Parathyroid adenoma (tissue), 2 donors: Measurements from ENCODE around the gene WRAP73.

Experiments used
- H2AFZ ChIP-seq: fragments of 300-600 bp; sonication (generic); one replicate; pipeline ENCODE4 v1.7.0; 2017; ENCODE audit warnings: antibody characterized with exemption, mild to moderate bottlenecking
- H3K27ac ChIP-seq: fragments of 300-600 bp; sonication (generic); one replicate; pipeline ENCODE4 v1.7.0; 2017
- H3K27me3 ChIP-seq: fragments of 300-600 bp; sonication (generic); one replicate; pipeline ENCODE4 v1.7.0; 2017; ENCODE audit warnings: low read length; ENCODE audit not compliant: control insufficient read depth, insufficient read depth
- H3K36me3 ChIP-seq: fragments of 300-600 bp; sonication (generic); one replicate; pipeline ENCODE4 v1.7.0; 2017; ENCODE audit warnings: low read length; ENCODE audit not compliant: control insufficient read depth, insufficient read depth
- H3K4me1 ChIP-seq: fragments of 300-600 bp; sonication (generic); one replicate; pipeline ENCODE4 v1.7.0; 2017; ENCODE audit warnings: control low read depth
- H3K4me2 ChIP-seq: fragments of 300-600 bp; sonication (generic); one replicate; pipeline ENCODE4 v1.7.0; 2017; ENCODE audit warnings: low read length
- H3K4me3 ChIP-seq: fragments of 300-600 bp; sonication (generic); one replicate; pipeline ENCODE4 v1.7.0; 2017; ENCODE audit warnings: low read depth, low read length
- H3K79me2 ChIP-seq: fragments of 300-600 bp; sonication (generic); one replicate; pipeline ENCODE4 v1.7.0; 2017; ENCODE audit warnings: control low read depth
- H3K9ac ChIP-seq: fragments of 300-600 bp; sonication (generic); one replicate; pipeline ENCODE4 v1.7.0; 2017; ENCODE audit warnings: mild to moderate bottlenecking
- H3K9me3 ChIP-seq: fragments of 300-600 bp; sonication (generic); one replicate; pipeline ENCODE4 v1.7.0; 2017; ENCODE audit warnings: low read length; ENCODE audit not compliant: control insufficient read depth
- CTCF ChIP-seq: fragments of 300-600 bp; sonication (generic); IDR thresholded peaks from one replicate; pipeline ENCODE4 v1.7.0; 2017; ENCODE audit warnings: antibody characterized with exemption, mild to moderate bottlenecking
- donor health status: primary hyperparathyroidism.

The WRAP73 gene

GRCh38 chr1:3633344-3634058 is 16.4 kb downstream of the WRAP73 start:
- Histone ChIP-seq H3K4me2 (no peak overlapping the region), H3K9ac (no peak overlapping the region), H3K36me3 (no peaks in the 10 kb centered on the region), H3K9me3 (no peaks in the 10 kb centered on the region), H3K4me3 (no peak overlapping the region), H2AFZ (no peak overlapping the region), H3K4me1 (no peaks in the 10 kb centered on the region), H3K79me2 (no peaks in the 10 kb centered on the region), H3K27ac (no peak overlapping the region), H3K27me3 (no peaks in the 10 kb centered on the region)
- no peak for TF ChIP-seq CTCF

GRCh38 chr1:3632716-3633343 is 17.1 kb downstream of the WRAP73 start:
- no peak overlapping the region for H2AFZ ChIP-seq
- no peaks in the 10 kb centered on the region for H3K79me2 ChIP-seq
- H3K9ac ChIP-seq: no peak overlapping the region
- no peaks in the 10 kb centered on the region for H3K9me3 ChIP-seq
- H3K4me1 ChIP-seq: no peaks in the 10 kb centered on the region
- H3K27ac ChIP-seq: no peak overlapping the region
- no peak for TF ChIP-seq CTCF
- no peaks in the 10 kb centered on the region for H3K36me3 ChIP-seq
- no peak overlapping the region for H3K4me2 ChIP-seq
- H3K27me3 ChIP-seq: no peaks in the 10 kb centered on the region
- H3K4me3 ChIP-seq: no peak overlapping the region

GRCh38 chr1:3632298-3632697 is 17.6 kb downstream of the WRAP73 start:
- no peak overlapping the region for H3K4me3 ChIP-seq
- H3K36me3 ChIP-seq: no peaks in the 10 kb centered on the region
- H3K27ac ChIP-seq: no peak overlapping the region
- TF ChIP-seq CTCF: no peak
- H3K79me2 ChIP-seq: no peaks in the 10 kb centered on the region
- H3K9ac ChIP-seq: no peak overlapping the region
- H2AFZ ChIP-seq: no peak overlapping the region
- no peak overlapping the region for H3K4me2 ChIP-seq
- no peaks in the 10 kb centered on the region for H3K9me3 ChIP-seq
- no peaks in the 10 kb centered on the region for H3K27me3 ChIP-seq
- no peaks in the 10 kb centered on the region for H3K4me1 ChIP-seq

- TF ChIP-seq CTCF: no peak
- H3K4me3 ChIP-seq: no peak overlapping the region
- no peaks in the 10 kb centered on the region for H3K27me3 ChIP-seq
- no peaks in the 10 kb centered on the region for H3K79me2 ChIP-seq
- no peak overlapping the region for H2AFZ ChIP-seq
- no peak overlapping the region for H3K27ac ChIP-seq
- no peaks in the 10 kb centered on the region for H3K4me1 ChIP-seq
- no peak overlapping the region for H3K4me2 ChIP-seq
- H3K36me3 ChIP-seq: no peaks in the 10 kb centered on the region
- no peak overlapping the region for H3K9ac ChIP-seq
- no peaks in the 10 kb centered on the region for H3K9me3 ChIP-seq
Observed at GRCh38 chr1:3631320-3632260, 18.3 kb downstream of the WRAP73 start.
